Endodermal cell (in vitro differentiated cells): ENCODE measurements around the gene RAVER1. TPM values are rescaled to one million over a fixed set of nuclear protein-coding genes. Genes with fewer than 3 reads are reported as not detected.

Experiments
- DNase-seq: peaks from one replicate; pipeline ENCODE4 v3.0.0-alpha.2; 2017
- H3K27ac ChIP-seq: 2 replicates; pipeline ENCODE4 v1.5.1; 2013; ENCODE audit warnings: mild to moderate bottlenecking, low read depth, low read length, moderate library complexity
- H3K27me3 ChIP-seq: 2 replicates; pipeline ENCODE4 v1.6.1; 2013; ENCODE audit warnings: mild to moderate bottlenecking, low read length, moderate library complexity; ENCODE audit not compliant: insufficient read depth, control insufficient read depth, poor library complexity, severe bottlenecking
- H3K36me3 ChIP-seq: 2 replicates; pipeline ENCODE4 v1.7.0; 2013; ENCODE audit warnings: mild to moderate bottlenecking, low read length, moderate library complexity; ENCODE audit not compliant: control insufficient read depth, insufficient read depth
- H3K4me1 ChIP-seq: one replicate; pipeline ENCODE4 v1.7.0; 2013; ENCODE audit warnings: low read length; ENCODE audit not compliant: control insufficient read depth, insufficient read depth
- H3K4me3 ChIP-seq: 2 replicates; pipeline ENCODE4 v1.5.1; 2013; ENCODE audit warnings: mild to moderate bottlenecking, low read length, moderate library complexity
- H3K9ac ChIP-seq: 2 replicates; pipeline ENCODE4 v1.6.1; 2013; ENCODE audit warnings: mild to moderate bottlenecking, low read length, moderate library complexity; ENCODE audit not compliant: poor library complexity, severe bottlenecking; ENCODE audit errors: extremely low read depth
- H3K9me3 ChIP-seq: 2 replicates; pipeline ENCODE4 v1.6.1; 2013; ENCODE audit warnings: mild to moderate bottlenecking, low read length, moderate library complexity; ENCODE audit not compliant: control insufficient read depth
- H3K27ac Mint-ChIP-seq: 2 replicates; pipeline ENCODE4 v1.8.0; 2020; ENCODE audit warnings: mixed read lengths
- H3K27me3 Mint-ChIP-seq: 2 replicates; pipeline ENCODE4 v1.8.0; 2021; ENCODE audit warnings: mild to moderate bottlenecking, mixed read lengths; ENCODE audit not compliant: insufficient read depth
- H3K36me3 Mint-ChIP-seq: 2 replicates; pipeline ENCODE4 v1.8.0; 2020; ENCODE audit warnings: low read depth, mixed read lengths
- H3K4me1 Mint-ChIP-seq: 2 replicates; pipeline ENCODE4 v1.8.0; 2020; ENCODE audit warnings: mixed read lengths
- H3K4me3 Mint-ChIP-seq: 2 replicates; pipeline ENCODE4 v1.8.0; 2020; ENCODE audit warnings: mild to moderate bottlenecking, moderate library complexity, mixed read lengths
- H3K9me3 Mint-ChIP-seq: 2 replicates; pipeline ENCODE4 v1.8.0; 2020; ENCODE audit warnings: mild to moderate bottlenecking, mixed read lengths
- WGBS, 2 experiments: methylation state at CpG; one replicate each; pipeline versions ENCODE4 v1.1.5 to v1.1.7; 2013; ENCODE audit warnings: missing lambda C conversion rate in 2 of 2, mixed read lengths in 1 of 2; ENCODE audit not compliant: insufficient coverage in 1 of 2, insufficient read length in 1 of 2; 5-methylcytosine and 5-hydroxymethylcytosine counted together
- total RNA-seq, 2 donors: library from RNA; stranded (reverse); fragmentation: NEBNext Ultra II Directional in 1 of 2; extraction: Animal tissue kit (Norgen Biotek cat#: 25700) in 1 of 2; gene quantifications; 2 replicates in 1 of 2; 3 replicates in 1 of 2; pipeline ENCODE4 v1.2.1, GENCODE V29; 2021
- TF ChIP-seq, protein P1 (sequence below): fragments of 200-600 bp; sonication (generic); conservative IDR thresholded peaks from 2 replicates; pipeline ENCODE4 v1.5.0; 2021; ENCODE audit warnings: antibody characterized with exemption, mild to moderate bottlenecking

The RAVER1 gene
- total RNA-seq, 2 donors from 2014 or later: 53.1 to 64.7 TPM

GRCh38 chr19:10315335-10316214 lies 17.8 kb downstream of the RAVER1 start, which contains the start of gene FDX2:
TSS of gene FDX2 (minus strand) at chr19:10316015. CDS start at chr19:10315996, 19 bp downstream.
- Histone ChIP-seq H3K9ac (peak within 1 kb of the TSS; percentile 71), H3K9me3 (no peaks in the 10 kb centered on the region), H3K27ac (peak within 1 kb of the TSS; percentile 44), H3K36me3 (peaks cover 35% of the 10 kb centered on the region), H3K4me1 (no peaks in the 10 kb centered on the region), H3K4me3 (peak within 1 kb of the TSS; percentile 93), H3K27me3 (no peaks in the 10 kb centered on the region)
- Mint-ChIP-seq H3K4me3 (peak within 1 kb of the TSS; percentile 79), H3K27me3 (no peaks in the 10 kb centered on the region), H3K4me1 (peaks cover 14% of the 10 kb centered on the region), H3K36me3 (peaks cover 25% of the 10 kb centered on the region), H3K27ac (peak within 1 kb of the TSS; percentile 93), H3K9me3 (no peaks in the 10 kb centered on the region)
- TF ChIP-seq, protein P1, sequence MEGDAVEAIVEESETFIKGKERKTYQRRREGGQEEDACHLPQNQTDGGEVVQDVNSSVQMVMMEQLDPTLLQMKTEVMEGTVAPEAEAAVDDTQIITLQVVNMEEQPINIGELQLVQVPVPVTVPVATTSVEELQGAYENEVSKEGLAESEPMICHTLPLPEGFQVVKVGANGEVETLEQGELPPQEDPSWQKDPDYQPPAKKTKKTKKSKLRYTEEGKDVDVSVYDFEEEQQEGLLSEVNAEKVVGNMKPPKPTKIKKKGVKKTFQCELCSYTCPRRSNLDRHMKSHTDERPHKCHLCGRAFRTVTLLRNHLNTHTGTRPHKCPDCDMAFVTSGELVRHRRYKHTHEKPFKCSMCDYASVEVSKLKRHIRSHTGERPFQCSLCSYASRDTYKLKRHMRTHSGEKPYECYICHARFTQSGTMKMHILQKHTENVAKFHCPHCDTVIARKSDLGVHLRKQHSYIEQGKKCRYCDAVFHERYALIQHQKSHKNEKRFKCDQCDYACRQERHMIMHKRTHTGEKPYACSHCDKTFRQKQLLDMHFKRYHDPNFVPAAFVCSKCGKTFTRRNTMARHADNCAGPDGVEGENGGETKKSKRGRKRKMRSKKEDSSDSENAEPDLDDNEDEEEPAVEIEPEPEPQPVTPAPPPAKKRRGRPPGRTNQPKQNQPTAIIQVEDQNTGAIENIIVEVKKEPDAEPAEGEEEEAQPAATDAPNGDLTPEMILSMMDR: no peak
- peak; percentile 97 for DNase-seq
- 2 to 3% methylated on average over 30 to 55 of the region's 55 CpGs for whole genome bisulfite sequencing, 2 experiments

DNA sequence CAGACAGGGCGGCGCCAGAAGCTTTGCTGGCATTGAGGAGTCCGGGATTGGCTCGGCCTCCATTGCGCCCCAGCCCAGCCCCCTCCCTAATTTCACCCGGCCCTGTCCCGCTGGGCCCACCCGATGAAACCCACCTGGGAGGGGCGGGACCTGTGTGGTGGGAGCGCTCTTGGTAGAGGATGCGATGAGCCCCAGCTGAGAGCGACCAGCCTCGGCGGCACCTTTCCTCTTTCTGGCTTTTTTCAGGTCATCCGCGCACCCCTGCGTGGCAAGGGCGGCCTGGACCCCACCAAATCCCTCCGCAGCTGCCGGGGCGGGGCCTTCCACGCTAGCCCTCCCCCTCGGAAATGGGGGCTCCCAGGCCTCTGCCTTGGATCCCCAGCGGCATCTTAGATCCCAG lies 23.9 kb downstream of the RAVER1 start, which contains the start of gene ZGLP1:
TSS of gene ZGLP1 (minus strand) at position 393 of the 400 bp plus-strand sequence.
- Histone ChIP-seq H3K9ac (no peak within 1 kb of the TSS), H3K4me1 (no peaks in the 10 kb centered on the region), H3K27ac (no peak within 1 kb of the TSS), H3K27me3 (no peaks in the 10 kb centered on the region), H3K9me3 (no peaks in the 10 kb centered on the region), H3K36me3 (peaks cover 10% of the 10 kb centered on the region), H3K4me3 (no peak within 1 kb of the TSS)
- H3K27me3 Mint-ChIP-seq: no peaks in the 10 kb centered on the region
- 93% methylated on average over 8 to 23 of the region's 24 CpGs for WGBS, 2 experiments
- H3K4me3 Mint-ChIP-seq: no peak within 1 kb of the TSS
- H3K27ac Mint-ChIP-seq: no peak within 1 kb of the TSS
- H3K36me3 Mint-ChIP-seq: peaks cover 18% of the 10 kb centered on the region
- H3K4me1 Mint-ChIP-seq: peaks cover under 1% of the 10 kb centered on the region
- no peak for DNase-seq
- TF ChIP-seq, protein P1: no peak
- no peaks in the 10 kb centered on the region for H3K9me3 Mint-ChIP-seq

GRCh38 chr19:10306327-10306726 lies 27.0 kb downstream of the RAVER1 start:
- no peaks in the 10 kb centered on the region for H3K4me1 ChIP-seq
- H3K9ac ChIP-seq: no peak overlapping the region
- no peaks in the 10 kb centered on the region for H3K36me3 ChIP-seq
- no peaks in the 10 kb centered on the region for H3K27me3 ChIP-seq
- peaks cover 10% of the 10 kb centered on the region for H3K27me3 Mint-ChIP-seq
- no peak overlapping the region for H3K27ac Mint-ChIP-seq
- H3K4me3 Mint-ChIP-seq: no peak overlapping the region
- peaks cover 15% of the 10 kb centered on the region for H3K36me3 Mint-ChIP-seq
- no peak overlapping the region for H3K27ac ChIP-seq
- H3K4me3 ChIP-seq: no peak overlapping the region
- 100% methylated on average over 3 of the region's 5 CpGs; no CpG with 5 or more reads in 1 of the 2 experiments for WGBS, 2 experiments
- H3K4me1 Mint-ChIP-seq: no peaks in the 10 kb centered on the region
- H3K9me3 Mint-ChIP-seq: no peaks in the 10 kb centered on the region
- no peaks in the 10 kb centered on the region for H3K9me3 ChIP-seq
- no peak for DNase-seq
- TF ChIP-seq, protein P1: no peak
